Measurements from ENCODE around the gene TIGD6. TPM values are rescaled to one million over a fixed set of nuclear protein-coding genes. Genes with fewer than 3 reads are reported as not detected.

TIGD6 gene
- total RNA-seq, 1 donor from 2014 or later, result 4.2 TPM

DNA sequence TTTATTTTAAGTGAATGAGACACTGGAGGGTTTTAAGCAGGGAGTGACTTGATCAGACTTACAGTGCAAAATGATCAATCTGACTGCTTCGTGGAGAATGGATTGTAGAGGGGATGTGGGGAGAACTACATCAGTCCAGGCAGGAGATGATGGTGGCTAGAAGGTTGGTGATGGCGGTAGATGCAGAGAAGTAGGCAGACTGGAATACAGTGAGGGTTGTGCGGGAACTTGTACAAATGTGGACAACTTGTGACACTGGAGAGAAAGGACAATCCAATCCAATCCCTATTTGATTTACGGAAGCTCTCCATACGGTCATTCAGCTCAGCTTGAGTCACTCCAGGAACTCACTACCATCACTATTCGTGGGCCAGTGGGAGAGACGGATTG, 593 bp downstream of the TIGD6 start:
- H3K27me3 Mint-ChIP-seq, result no peaks in the 10 kb centered on the region
- intact Hi-C loops (cut with micrococcal nuclease), result loop anchor here (1.0 to 5.0 kb wide), 9 partner anchors 40 to 1772 kb away; partner anchors contain the start of genes CSNK1A1, G3BP1, PPARGC1B and SLC26A2
- peak overlapping the region; percentile 91 for H3K27ac Mint-ChIP-seq
- POLR2A ChIA-PET, result interaction anchor here (0.6 to 2.6 kb wide), 9 partner anchors 10 to 1071 kb away, joined by 3 to 39 read pairs (median 5); partner anchors contain the start of genes CD74, CSNK1A1 and SLC26A2
- TF ChIP-seq CTCF (IDR thresholded peaks at IDR 0.05), result no peak
- no peaks in the 10 kb centered on the region for H3K9me3 Mint-ChIP-seq
- CTCF ChIA-PET, result interaction anchor here (1.0 to 2.8 kb wide), 4 partner anchors 9 to 168 kb away, joined by 3 to 10 read pairs (median 6); no protein-coding TSS in a partner anchor
- H3K4me1 Mint-ChIP-seq, result peaks cover 28% of the 10 kb centered on the region
- DNase-seq (no peak), ATAC-seq (ENCODE audit: low read depth) (no peak)
- peak overlapping the region; percentile 95 for H3K4me3 Mint-ChIP-seq
- peaks cover 36% of the 10 kb centered on the region for H3K36me3 Mint-ChIP-seq (ENCODE audit: low read depth)

- H3K27ac Mint-ChIP-seq, result peak overlapping the region; percentile 91
- ChIA-PET CTCF (interaction anchor here (1.0 to 2.8 kb wide), 3 partner anchors 9 to 165 kb away, joined by 3 to 10 read pairs (median 9); no protein-coding TSS in a partner anchor), POLR2A (interaction anchor here (0.6 to 2.6 kb wide), 5 partner anchors 9 to 1071 kb away, joined by 4 to 39 read pairs (median 6); partner anchors contain the start of genes CD74, CSNK1A1 and SLC26A2)
- no peak for TF ChIP-seq CTCF (IDR thresholded peaks at IDR 0.05)
- no peaks in the 10 kb centered on the region for H3K9me3 Mint-ChIP-seq
- DNase-seq, result no peak
- H3K4me3 Mint-ChIP-seq, result peak overlapping the region; percentile 95
- ATAC-seq (ENCODE audit: low read depth), result no peak
- peaks cover 32% of the 10 kb centered on the region for H3K36me3 Mint-ChIP-seq (ENCODE audit: low read depth)
- peaks cover 28% of the 10 kb centered on the region for H3K4me1 Mint-ChIP-seq
- no peaks in the 10 kb centered on the region for H3K27me3 Mint-ChIP-seq
- intact Hi-C loops (cut with micrococcal nuclease), result no loop called here
Measured at GRCh38 chr5:149999359-149999758, 1.1 kb downstream of the TIGD6 start.

DNA sequence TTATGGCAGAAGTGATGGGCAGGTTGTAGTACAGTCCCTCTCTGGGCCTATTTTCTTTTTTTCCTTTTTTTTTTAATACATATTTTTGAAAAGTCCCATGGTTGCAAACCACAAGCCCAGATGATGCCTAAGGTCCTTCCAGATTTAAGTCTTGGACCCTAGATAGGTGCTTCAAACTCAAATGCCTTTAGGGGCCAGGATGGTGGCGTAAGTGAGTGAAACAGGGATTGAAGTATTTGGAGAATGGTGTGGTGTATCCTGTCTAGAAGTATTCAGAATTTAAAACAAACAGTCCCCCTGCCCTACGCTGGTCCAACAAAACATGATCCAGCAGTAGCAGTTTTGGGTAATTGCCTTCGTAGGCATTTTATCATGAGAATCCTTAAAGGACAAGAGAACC, 2.2 kb downstream of the TIGD6 start:
- Mint-ChIP-seq H3K9me3 (no peaks in the 10 kb centered on the region), H3K27me3 (no peaks in the 10 kb centered on the region), H3K4me1 (peaks cover 28% of the 10 kb centered on the region), H3K27ac (no peak overlapping the region), H3K36me3 (ENCODE audit: low read depth) (peaks cover 25% of the 10 kb centered on the region), H3K4me3 (no peak overlapping the region)
- DNase-seq, result no peak
- no peak for TF ChIP-seq CTCF (IDR thresholded peaks at IDR 0.05)
- ChIA-PET POLR2A (no interaction called here), CTCF (no interaction called here)
- no peak for ATAC-seq (ENCODE audit: low read depth)
- intact Hi-C loops (cut with micrococcal nuclease), result no loop called here

DNA sequence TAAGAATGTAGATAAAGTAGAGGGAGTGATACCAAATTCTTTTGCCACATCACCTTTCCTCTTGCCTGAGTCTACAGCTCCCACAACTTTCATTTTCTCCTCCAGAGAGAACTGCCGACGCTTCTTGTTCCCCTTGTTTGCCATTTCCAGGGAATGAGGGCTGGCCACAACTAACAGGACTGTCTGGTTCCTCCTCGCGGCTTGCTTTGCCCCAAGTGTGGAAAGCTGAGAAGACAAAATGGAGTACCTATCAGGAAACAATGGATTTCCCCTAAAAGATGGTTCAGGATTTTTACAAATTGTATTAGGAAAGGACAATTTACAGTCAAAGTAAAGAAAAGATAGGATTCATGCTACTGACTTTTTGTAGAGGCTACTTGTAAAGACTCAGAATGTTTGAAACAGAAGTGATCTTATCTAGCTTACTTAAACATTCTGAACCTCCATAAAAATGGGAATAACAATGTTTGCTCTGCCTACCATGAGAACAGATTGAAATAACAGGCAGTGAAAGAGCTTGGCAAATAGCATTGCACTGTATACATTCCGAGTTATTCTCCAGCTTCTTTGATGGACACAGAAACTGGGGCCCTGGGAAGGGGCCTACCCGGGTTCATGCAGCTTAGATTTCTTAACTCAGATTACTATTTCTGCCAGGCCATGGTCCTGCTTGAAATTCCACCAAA, 4.1 kb downstream of the TIGD6 start:
- Mint-ChIP-seq H3K27ac (no peak overlapping the region), H3K36me3 (ENCODE audit: low read depth) (peaks cover 20% of the 10 kb centered on the region), H3K27me3 (no peaks in the 10 kb centered on the region), H3K9me3 (no peaks in the 10 kb centered on the region), H3K4me1 (peaks cover 12% of the 10 kb centered on the region), H3K4me3 (no peak overlapping the region)
- POLR2A ChIA-PET, result no interaction called here
- intact Hi-C loops (cut with micrococcal nuclease), result no loop called here
- CTCF ChIA-PET, result interaction anchor here (0.9 to 1.0 kb wide), 2 partner anchors 140 to 162 kb away, joined by 3 to 5 read pairs; no protein-coding TSS in a partner anchor
- no peak for ATAC-seq (ENCODE audit: low read depth)
- TF ChIP-seq CTCF (IDR thresholded peaks at IDR 0.05), result no peak
- DNase-seq, result no peak

DNA sequence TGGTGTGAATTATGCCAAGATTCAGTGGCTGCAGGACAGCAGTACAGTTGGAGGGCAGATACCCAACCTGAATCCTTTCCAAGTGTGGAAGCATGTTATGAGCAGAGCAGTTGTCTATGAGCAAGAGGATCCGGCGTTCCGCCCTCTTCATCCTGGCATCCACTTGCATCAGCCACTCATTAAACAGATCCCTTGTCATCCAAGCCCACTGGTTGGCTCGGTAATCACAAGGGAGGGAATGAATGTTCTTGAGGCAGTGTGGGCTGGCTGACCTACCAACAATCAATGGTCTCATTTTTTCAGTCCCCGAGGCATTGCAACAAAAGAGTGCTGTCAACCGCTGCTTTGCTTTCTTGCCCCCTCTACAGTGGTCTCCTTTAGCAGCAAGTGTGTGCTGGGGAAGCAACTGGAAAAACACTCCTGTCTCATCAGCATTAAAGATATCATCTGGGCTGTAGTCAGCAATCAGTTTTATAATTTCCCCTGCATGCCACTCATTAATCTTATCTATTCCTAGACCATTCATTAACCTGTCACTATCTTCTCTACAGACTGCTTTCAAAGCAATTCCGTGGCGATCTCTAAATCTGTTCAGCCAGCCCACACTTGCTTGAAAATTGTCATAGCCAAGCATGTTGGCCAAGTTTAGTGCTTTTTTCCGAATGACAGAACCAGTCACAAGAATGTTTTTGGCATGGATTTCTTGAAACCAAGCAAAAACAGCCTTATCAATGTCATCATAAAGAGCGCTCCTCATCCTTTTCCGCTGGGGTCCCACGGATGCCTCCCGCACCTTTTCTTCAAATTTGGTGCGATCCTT, 4.9 kb downstream of the TIGD6 start:
- intact Hi-C loops (cut with micrococcal nuclease), result no loop called here
- TF ChIP-seq CTCF (IDR thresholded peaks at IDR 0.05), result no peak
- no peak overlapping the region for H3K27ac Mint-ChIP-seq

More for the DNA sequence above, 4.9 kb downstream of the TIGD6 start:
- H3K4me3 Mint-ChIP-seq, result no peak overlapping the region
- no peaks in the 10 kb centered on the region for H3K27me3 Mint-ChIP-seq
- DNase-seq (no peak), ATAC-seq (ENCODE audit: low read depth) (no peak)
- H3K36me3 Mint-ChIP-seq (ENCODE audit: low read depth), result peaks cover 18% of the 10 kb centered on the region
- no peaks in the 10 kb centered on the region for H3K9me3 Mint-ChIP-seq
- ChIA-PET CTCF (interaction anchor here (1.0 kb wide), 1 partner anchor 139 kb away, joined by 3 read pairs; no protein-coding TSS in a partner anchor), POLR2A (no interaction called here)
- H3K4me1 Mint-ChIP-seq, result peaks cover 11% of the 10 kb centered on the region
